Endothelial cell of umbilical vein (primary cell): ENCODE results near the gene CERS5. TPM values are rescaled to one million over a fixed set of nuclear protein-coding genes. Genes with fewer than 3 reads are reported as not detected.

ENCODE experiments used
- BruUV-seq: library from RNA; stranded (reverse); fragments of 400-500 nt; replicated peaks from 2 replicates; lab custom pipeline; 2021; lab: Mats Ljungman, UMichigan
- CTCF ChIA-PET: fragments of 300-600, 350-600 bp; sonication (Branson Sonifier 250); formaldehyde crosslinking; loops from one replicate; lab custom pipeline; 2021; ENCODE audit warnings: antibody characterized with exemption, inconsistent platforms; lab: Charles Lee
- POLR2A ChIA-PET: fragments of 300-600, 350-600 bp; sonication (Branson Sonifier 250); formaldehyde crosslinking; loops from one replicate; lab custom pipeline; 2021; ENCODE audit warnings: antibody characterized with exemption, inconsistent platforms; lab: Charles Lee
- DNase-seq: peaks from one replicate; pipeline ENCODE4 v3.0.0-alpha.2; 2011; ENCODE audit warnings: low read depth, low spot score
- FAIRE-seq: peaks from 2 replicates; lab custom pipeline; 2011; peaks lifted over from hg19 to GRCh38; lab: Jason Lieb, UNC
- H2AFZ ChIP-seq: 2 replicates; pipeline ENCODE4 v1.6.0; 2012; ENCODE audit warnings: low read depth, low read length, control low read depth, inconsistent platforms
- H3K27ac ChIP-seq: 2 replicates; pipeline ENCODE4 v1.5.1; 2011; ENCODE audit warnings: low read depth, mild to moderate bottlenecking, control low read depth, low read length, moderate library complexity; ENCODE audit not compliant: insufficient read depth
- H3K27me3 ChIP-seq, 2 experiments: 2 replicates each; pipeline versions ENCODE4 v1.6.0 to v1.6.1; 2011; ENCODE audit warnings: low read length in 2 of 2, mixed read lengths in 1 of 2; ENCODE audit not compliant: control insufficient read depth in 2 of 2, insufficient read depth in 2 of 2
- H3K36me3 ChIP-seq, 2 experiments: 2 replicates in 1 of 2; 3 replicates in 1 of 2; pipeline ENCODE4 v1.5.1; 2011; ENCODE audit warnings: low read length in 2 of 2, mild to moderate bottlenecking in 1 of 2, moderate library complexity in 1 of 2; ENCODE audit not compliant: control insufficient read depth in 2 of 2, insufficient read depth in 2 of 2; ENCODE audit errors: extremely low read depth in 1 of 2
- H3K4me1 ChIP-seq: 3 replicates; pipeline ENCODE4 v1.5.1; 2011; ENCODE audit warnings: mild to moderate bottlenecking, low read length; ENCODE audit not compliant: control insufficient read depth, insufficient read depth; ENCODE audit errors: extremely low read depth
- H3K4me2 ChIP-seq: 2 replicates; pipeline ENCODE4 v1.6.1; 2011; ENCODE audit warnings: low read length, control low read depth, mixed read lengths; ENCODE audit not compliant: insufficient read depth
- H3K4me3 ChIP-seq, 3 experiments: fragments of 200-600 bp in 1 of 3; sonication (generic), shearing (Covaris generic) in 1 of 3; replicated peaks in 1 of 3; 2 replicates each; pipeline ENCODE4 v1.5.1; 2011 to 2016; ENCODE audit warnings: control low read depth in 3 of 3, low read length in 3 of 3, mild to moderate bottlenecking in 2 of 3, inconsistent platforms in 1 of 3, low read depth in 1 of 3, moderate library complexity in 1 of 3; ENCODE audit not compliant: insufficient read depth in 1 of 3
- H3K79me2 ChIP-seq: 2 replicates; pipeline ENCODE4 v1.6.0; 2012; ENCODE audit warnings: low read length, inconsistent platforms; ENCODE audit not compliant: control insufficient read depth, insufficient read depth
- H3K9ac ChIP-seq: replicated peaks from 2 replicates; pipeline ENCODE3; 2011; ENCODE audit warnings: low read length, control low read depth; ENCODE audit not compliant: insufficient read depth; ENCODE audit errors: extremely low read depth
- H3K9me1 ChIP-seq: replicated peaks from 3 replicates; pipeline ENCODE4 v1.6.0; 2011; ENCODE audit warnings: mild to moderate bottlenecking, low read length; ENCODE audit not compliant: control insufficient read depth, insufficient read depth; ENCODE audit errors: extremely low read depth
- H3K9me3 ChIP-seq: replicated peaks from 2 replicates; pipeline ENCODE4 v1.5.1; 2012; ENCODE audit warnings: low read length, inconsistent platforms; ENCODE audit not compliant: control insufficient read depth, insufficient read depth
- H4K20me1 ChIP-seq: replicated peaks from 2 replicates; pipeline ENCODE3; 2011; ENCODE audit warnings: mild to moderate bottlenecking, low read length; ENCODE audit not compliant: control insufficient read depth, insufficient read depth; ENCODE audit errors: extremely low read depth
- CTCF ChIP-seq, 2 donors: IDR thresholded peaks; 1 replicate in 1 of 2; 2 replicates in 1 of 2; pipeline ENCODE4 v1.5.1; 2011; ENCODE audit warnings: low read length in 2 of 2, mild to moderate bottlenecking in 2 of 2, moderate library complexity in 2 of 2, control low read depth in 1 of 2, inconsistent platforms in 1 of 2, low read depth in 1 of 2; ENCODE audit not compliant: insufficient read depth in 1 of 2; ENCODE audit errors: extremely low read depth in 1 of 2
- EZH2 ChIP-seq: IDR thresholded peaks from 2 replicates; pipeline ENCODE4 v1.6.1; 2012; ENCODE audit warnings: borderline replicate concordance, low read depth, mild to moderate bottlenecking, moderate library complexity, low read length, inconsistent platforms; ENCODE audit not compliant: severe bottlenecking
- FOS ChIP-seq: IDR thresholded peaks from 2 replicates; pipeline ENCODE4 v1.6.1; 2011; ENCODE audit warnings: mild to moderate bottlenecking, low read length, moderate library complexity, borderline replicate concordance; ENCODE audit not compliant: insufficient read depth
- GATA2 ChIP-seq: IDR thresholded peaks from 2 replicates; pipeline ENCODE4 v1.7.0; 2011; ENCODE audit warnings: low read depth, mild to moderate bottlenecking, moderate library complexity, mixed read lengths, low read length; ENCODE audit not compliant: insufficient read length, insufficient read depth
- JUN ChIP-seq: IDR thresholded peaks from 2 replicates; pipeline ENCODE4 v1.6.1; 2011; ENCODE audit warnings: borderline replicate concordance, low read depth; ENCODE audit not compliant: insufficient read length, insufficient read depth
- MAX ChIP-seq: IDR thresholded peaks from 2 replicates; pipeline ENCODE4 v1.6.1; 2011; ENCODE audit not compliant: insufficient read depth, insufficient read length
- MYC ChIP-seq: IDR thresholded peaks from one replicate; pipeline ENCODE4 v1.6.1; 2011; ENCODE audit warnings: mild to moderate bottlenecking, low read depth, low read length
- POLR2A ChIP-seq: IDR thresholded peaks from 2 replicates; pipeline ENCODE4 v1.6.1; 2012; ENCODE audit warnings: low read depth, mild to moderate bottlenecking, control low read depth, low read length
- POLR2AphosphoS5 ChIP-seq: IDR thresholded peaks from 2 replicates; pipeline ENCODE4 v1.6.1; 2012; ENCODE audit warnings: low read depth, mild to moderate bottlenecking, control low read depth, low read length, moderate library complexity; ENCODE audit not compliant: insufficient read depth
- dilution Hi-C: fragments of 300-500 bp; cut with MboI; formaldehyde crosslinking; loops from one replicate; pipeline ENCODE4 v1.15.0; 2019; ENCODE audit warnings: low sequenced_read_pairs; ENCODE audit not compliant: extremely low pct_ligation_motif_present
- intact Hi-C: fragments of 100-400 bp; cut with micrococcal nuclease; formaldehyde crosslinking; loops from one replicate; pipeline ENCODE4 v1.10.0; 2022
- polyA plus RNA-seq, 4 experiments: library from polyadenylated mRNA; depleted of rRNA in 3 of 4; stranded (reverse) in 3 of 4; unstranded in 1 of 4; fragments of >200 nt; gene quantifications; 2 replicates each; pipeline versions ENCODE4 v1.2.1 to v1.2.3, GENCODE V29; 2011 to 2012; ENCODE audit warnings: missing spikeins in 1 of 4
- total RNA-seq: library from RNA; stranded (reverse); gene quantifications from 2 replicates; pipeline ENCODE4 v1.2.3, GENCODE V29; 2021

Gene CERS5
- total and polyA plus RNA-seq, 2 donors (not counting 3 experiments of a cell fraction or from before 2014, with no cell fraction given): 60.4 to 108 TPM

GRCh38 chr12:50147281-50147680 is 19.9 kb downstream of the CERS5 start:
- H3K27ac ChIP-seq: no peak overlapping the region
- H3K4me2 ChIP-seq: no peak overlapping the region
- ChIA-PET POLR2A (no interaction called here), CTCF (interaction anchor here (0.7 to 2.7 kb wide), 8 partner anchors 10 to 167 kb away, joined by 3 to 10 read pairs (median 4); partner anchors contain the start of gene CERS5)
- DNase-seq (no peak), FAIRE-seq (no peak)
- no peak overlapping the region for H2AFZ ChIP-seq
- dilution Hi-C loops (no loop called here), intact Hi-C loops (no loop called here)
- H3K9me3 ChIP-seq: no peaks in the 10 kb centered on the region
- no peaks in the 10 kb centered on the region for H3K27me3 ChIP-seq
- no peak for TF ChIP-seq POLR2A
- H3K36me3 ChIP-seq: no peaks in the 10 kb centered on the region
- BruUV-seq: no TSS peak
- no peaks in the 10 kb centered on the region for H3K4me1 ChIP-seq
- H3K79me2 ChIP-seq: peaks cover 8% of the 10 kb centered on the region
- no peaks in the 10 kb centered on the region for H4K20me1 ChIP-seq
- H3K9me1 ChIP-seq: no peaks in the 10 kb centered on the region
- no peak overlapping the region for H3K9ac ChIP-seq
- H3K4me3 ChIP-seq: no peak overlapping the region

GRCh38 chr12:50145439-50145838 is 21.7 kb downstream of the CERS5 start:
- Histone ChIP-seq H3K4me3 (no peak overlapping the region), H3K4me2 (no peak overlapping the region), H3K27me3 (no peaks in the 10 kb centered on the region), H2AFZ (no peak overlapping the region), H3K9ac (no peak overlapping the region), H3K9me1 (no peaks in the 10 kb centered on the region), H3K9me3 (no peaks in the 10 kb centered on the region), H4K20me1 (no peaks in the 10 kb centered on the region), H3K36me3 (peaks cover 0 to 3% of the 10 kb centered on the region in 2 experiments), H3K27ac (no peak overlapping the region), H3K4me1 (no peaks in the 10 kb centered on the region), H3K79me2 (peaks cover 2% of the 10 kb centered on the region)
- BruUV-seq: no TSS peak
- no peak for TF ChIP-seq EZH2
- TF ChIP-seq JUN: no peak
- TF ChIP-seq CTCF (IDR thresholded peaks at IDR 0.05; ENCODE audit: extremely low read depth in 1 of 2, insufficient read depth in 1 of 2, low read depth in 1 of 2, low read length in 2 of 2): no peak
- TF ChIP-seq GATA2: no peak
- TF ChIP-seq POLR2AphosphoS5: no peak
- no peak for TF ChIP-seq FOS
- no peak for TF ChIP-seq MAX
- TF ChIP-seq POLR2A: no peak
- no peak for TF ChIP-seq MYC
- dilution Hi-C loops (no loop called here), intact Hi-C loops (no loop called here)
- ChIA-PET CTCF (interaction anchor here (0.7 to 2.2 kb wide), 5 partner anchors 8 to 169 kb away, joined by 3 to 10 read pairs (median 4); partner anchors contain the start of gene COX14), POLR2A (no interaction called here)
- no peak for DNase-seq
- FAIRE-seq: no peak
